ENCODE data around the gene MKRN1.

DNA sequence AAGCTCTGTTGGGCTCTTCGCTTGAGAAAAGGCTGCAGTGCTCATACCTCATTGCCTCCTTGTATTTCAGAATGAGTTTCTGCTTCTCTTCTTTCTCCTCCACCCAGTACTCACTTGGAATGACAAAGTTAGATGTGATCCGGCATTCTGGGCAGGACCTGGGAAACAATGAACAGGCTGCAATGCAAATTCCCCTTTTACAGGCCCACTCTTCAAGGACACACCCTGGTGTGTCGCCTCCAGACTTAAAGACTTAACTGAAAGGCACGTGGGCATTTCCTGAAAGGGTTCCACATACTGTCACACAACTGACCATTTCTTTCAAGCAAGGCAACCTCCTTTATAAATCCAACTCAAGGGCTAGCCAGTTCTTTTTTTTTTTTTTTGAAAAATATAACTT, 23.6 kb downstream of the MKRN1 start:
- TF ChIP-seq, protein P1, sequence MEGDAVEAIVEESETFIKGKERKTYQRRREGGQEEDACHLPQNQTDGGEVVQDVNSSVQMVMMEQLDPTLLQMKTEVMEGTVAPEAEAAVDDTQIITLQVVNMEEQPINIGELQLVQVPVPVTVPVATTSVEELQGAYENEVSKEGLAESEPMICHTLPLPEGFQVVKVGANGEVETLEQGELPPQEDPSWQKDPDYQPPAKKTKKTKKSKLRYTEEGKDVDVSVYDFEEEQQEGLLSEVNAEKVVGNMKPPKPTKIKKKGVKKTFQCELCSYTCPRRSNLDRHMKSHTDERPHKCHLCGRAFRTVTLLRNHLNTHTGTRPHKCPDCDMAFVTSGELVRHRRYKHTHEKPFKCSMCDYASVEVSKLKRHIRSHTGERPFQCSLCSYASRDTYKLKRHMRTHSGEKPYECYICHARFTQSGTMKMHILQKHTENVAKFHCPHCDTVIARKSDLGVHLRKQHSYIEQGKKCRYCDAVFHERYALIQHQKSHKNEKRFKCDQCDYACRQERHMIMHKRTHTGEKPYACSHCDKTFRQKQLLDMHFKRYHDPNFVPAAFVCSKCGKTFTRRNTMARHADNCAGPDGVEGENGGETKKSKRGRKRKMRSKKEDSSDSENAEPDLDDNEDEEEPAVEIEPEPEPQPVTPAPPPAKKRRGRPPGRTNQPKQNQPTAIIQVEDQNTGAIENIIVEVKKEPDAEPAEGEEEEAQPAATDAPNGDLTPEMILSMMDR (IDR thresholded peaks at IDR 0.05) = no peak
- TF ChIP-seq POLR2A (IDR thresholded peaks at IDR 0.05) = no peak
- no peak for TF ChIP-seq EP300 (IDR thresholded peaks at IDR 0.05)
- TF ChIP-seq POLR2AphosphoS5 (IDR thresholded peaks at IDR 0.05) = no peak

Data from stomach (tissue), 4 donors.